NCI-H69 (cell line): ENCODE data around the gene SPRED1.
A peak's percentile ranks its signal among the peaks of the same experiment; 100 is the strongest.

Source experiments
- DNase-seq: peaks from one replicate; lab custom pipeline; 2025; lab: John Stamatoyannopoulos, UW

The SPRED1 gene

DNA sequence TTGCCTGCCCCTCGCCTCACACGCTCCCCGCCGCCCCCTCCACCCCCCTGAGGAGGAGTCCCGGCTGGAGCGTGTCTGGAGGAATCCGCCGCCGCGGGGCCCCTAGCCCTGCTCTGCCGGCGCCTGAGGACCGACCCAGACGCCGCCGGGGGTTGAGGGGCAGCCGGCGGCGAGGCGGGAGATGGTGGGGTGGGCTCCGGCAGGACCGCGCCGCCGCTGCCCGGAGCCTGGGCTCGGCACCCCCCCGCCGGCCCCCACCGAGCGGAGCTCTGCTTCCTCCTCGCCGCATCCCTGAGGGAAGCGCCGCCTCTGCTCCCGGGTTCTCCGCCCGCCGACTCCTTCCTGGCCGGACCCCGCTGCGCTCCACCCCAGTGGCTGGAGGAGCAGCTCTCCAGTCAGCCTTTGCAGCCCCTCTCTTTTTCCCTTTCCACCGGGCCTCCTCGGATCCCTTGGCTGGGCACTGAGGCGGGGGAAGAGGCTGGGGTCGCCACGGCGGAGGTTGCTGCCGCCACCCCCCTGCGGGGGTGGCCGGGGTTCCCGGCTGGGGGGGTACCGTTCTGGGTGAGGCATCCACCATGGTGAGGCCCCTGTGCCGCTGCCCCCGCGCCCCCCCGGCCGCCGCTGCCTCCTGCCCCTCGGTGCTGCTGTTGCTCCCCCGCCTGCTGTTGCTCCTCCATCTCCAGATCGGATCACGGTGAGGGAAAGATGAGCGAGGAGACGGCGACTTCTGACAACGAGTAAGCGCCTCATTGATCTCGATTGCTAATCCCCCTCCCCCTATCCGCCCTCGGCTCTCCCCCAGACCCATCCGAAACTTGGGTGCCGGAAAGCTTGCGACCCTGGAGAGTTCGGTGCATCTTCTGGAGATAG lies at the start of gene SPRED1:
SPRED1 (plus strand) TSS at position 356 of the 870 bp plus-strand sequence; CDS start at position 706, 350 bp downstream.
- DNase-seq: peak; percentile 83

DNA sequence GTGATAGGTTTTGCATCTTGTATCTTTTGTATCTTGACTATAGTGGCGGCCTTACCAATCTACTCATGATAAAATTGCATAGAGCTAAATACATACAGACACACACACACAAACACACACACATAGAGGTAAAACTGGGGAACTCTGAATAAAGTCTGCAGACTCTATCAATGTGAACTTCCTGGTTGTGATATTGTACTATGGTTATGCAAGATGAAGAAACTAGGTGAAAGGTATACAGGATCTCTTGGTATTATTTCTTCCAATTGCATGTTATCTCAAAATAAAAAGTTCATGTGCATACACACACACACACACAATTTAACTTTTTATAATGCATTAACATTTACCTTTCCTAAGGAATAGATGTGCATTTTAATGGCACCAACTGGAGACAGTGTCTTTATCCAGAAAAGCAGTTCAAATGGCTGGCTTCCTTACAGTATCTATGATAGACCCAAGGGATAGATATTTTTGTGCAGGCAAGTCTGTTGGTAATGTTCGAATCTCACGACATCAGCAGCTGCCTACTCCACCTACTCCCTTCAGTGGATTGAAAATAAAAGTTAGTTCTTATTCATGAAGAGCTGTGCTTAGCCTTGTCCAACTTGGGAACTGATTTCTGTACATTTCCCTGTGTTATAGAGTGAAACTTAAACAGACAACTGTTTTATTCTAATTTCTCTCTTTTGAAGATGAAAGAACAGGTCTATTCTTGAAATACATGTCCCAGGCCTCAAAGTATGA lies 46.9 kb upstream of the SPRED1 start:
- DNase-seq: no peak

DNA sequence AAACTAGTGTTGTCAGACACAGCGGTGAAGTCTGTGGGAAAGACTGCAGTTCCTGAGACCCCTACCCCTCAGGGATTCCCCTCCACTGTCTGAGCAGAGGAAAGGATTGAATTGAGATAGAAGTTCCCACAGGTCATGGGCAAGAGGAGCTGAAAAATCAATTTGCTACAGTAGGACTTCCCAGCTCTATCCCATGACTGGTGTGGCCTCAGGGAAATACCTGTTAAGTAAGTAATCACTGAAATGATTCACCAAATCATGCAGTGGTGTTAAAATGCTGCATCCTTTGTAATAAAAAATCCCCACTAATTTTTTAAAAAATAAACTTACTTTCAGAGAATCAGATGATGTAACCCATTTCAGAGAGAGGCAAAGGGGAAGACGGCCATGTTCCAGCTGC lies 45.0 kb upstream of the SPRED1 start:
- DNase-seq: no peak

DNA sequence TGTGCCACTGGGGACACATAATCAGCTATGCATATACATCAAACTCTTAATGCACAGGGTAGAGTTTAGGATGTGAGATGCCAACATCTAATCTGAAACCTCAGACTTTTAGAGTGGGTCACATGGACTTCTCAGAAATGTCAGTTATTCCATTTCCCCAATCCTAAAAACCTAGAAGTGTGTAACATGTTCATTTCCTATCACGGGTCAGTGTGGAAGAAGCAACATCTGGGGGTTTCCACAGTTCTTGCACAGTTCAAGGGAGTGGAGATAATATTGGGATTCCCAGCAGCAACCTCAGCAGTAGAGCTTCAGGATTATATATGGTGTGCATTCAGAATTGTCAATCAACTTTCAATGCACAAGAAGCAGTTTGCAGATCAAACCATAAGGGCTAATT lies 44.4 kb upstream of the SPRED1 start:
- no peak for DNase-seq

DNA sequence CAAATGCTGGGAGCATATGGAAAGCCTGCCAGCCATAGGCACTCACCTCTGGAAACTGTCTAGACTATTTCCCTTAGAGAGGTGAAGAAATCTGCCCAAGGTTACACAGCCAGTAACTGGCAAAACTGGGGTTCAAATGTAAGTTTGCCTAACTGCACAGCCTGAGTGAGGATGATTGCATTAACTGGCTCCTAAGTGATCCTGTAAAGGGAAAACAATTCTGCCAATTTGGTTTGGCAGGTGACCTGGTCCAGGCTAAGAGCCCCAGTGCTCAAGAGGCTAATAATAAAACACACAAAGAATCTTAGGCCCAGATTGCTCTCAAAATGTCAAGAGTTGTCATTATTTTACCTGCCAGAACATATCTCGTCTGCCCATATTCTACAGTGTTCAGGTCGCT lies 43.9 kb upstream of the SPRED1 start:
- DNase-seq: no peak

DNA sequence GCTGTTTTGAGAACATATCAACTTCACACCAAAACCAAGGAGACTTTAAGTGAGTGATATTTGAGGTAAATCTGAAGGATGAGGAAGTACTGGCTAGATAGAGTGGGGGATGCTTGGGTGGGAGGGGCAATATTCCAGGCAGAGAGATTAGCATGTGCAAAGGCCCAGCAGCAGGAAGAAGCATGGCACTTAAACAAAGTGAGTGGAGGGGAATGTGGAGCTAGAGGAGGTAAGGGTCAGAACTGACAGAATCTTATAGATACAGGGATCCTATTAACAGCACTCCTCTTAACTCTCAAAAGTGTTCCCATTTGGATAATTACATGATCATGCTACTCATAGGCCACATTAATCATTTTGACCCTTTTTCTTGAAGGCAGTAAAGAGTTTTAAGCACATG lies 41.4 kb upstream of the SPRED1 start:
- DNase-seq: no peak

DNA sequence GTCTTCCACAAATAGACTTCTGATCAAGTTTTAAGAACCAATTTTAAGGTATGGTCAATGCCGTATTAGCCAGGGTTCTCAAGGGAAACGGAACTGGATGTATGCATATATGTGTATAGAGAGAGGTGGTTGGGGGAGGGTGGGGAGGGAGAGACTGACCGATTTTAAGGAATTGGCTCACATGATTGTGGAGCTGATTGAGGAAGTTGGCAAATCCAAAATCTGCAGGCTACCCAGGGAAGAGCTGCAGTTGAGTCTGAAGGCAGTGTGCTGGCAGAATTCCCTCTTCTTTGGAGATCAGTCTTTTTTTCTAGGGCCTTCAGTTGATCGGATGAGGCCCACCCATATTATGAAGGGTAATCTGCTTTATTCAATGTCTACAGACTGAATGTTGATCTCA lies 40.8 kb upstream of the SPRED1 start:
- DNase-seq: no peak

DNA sequence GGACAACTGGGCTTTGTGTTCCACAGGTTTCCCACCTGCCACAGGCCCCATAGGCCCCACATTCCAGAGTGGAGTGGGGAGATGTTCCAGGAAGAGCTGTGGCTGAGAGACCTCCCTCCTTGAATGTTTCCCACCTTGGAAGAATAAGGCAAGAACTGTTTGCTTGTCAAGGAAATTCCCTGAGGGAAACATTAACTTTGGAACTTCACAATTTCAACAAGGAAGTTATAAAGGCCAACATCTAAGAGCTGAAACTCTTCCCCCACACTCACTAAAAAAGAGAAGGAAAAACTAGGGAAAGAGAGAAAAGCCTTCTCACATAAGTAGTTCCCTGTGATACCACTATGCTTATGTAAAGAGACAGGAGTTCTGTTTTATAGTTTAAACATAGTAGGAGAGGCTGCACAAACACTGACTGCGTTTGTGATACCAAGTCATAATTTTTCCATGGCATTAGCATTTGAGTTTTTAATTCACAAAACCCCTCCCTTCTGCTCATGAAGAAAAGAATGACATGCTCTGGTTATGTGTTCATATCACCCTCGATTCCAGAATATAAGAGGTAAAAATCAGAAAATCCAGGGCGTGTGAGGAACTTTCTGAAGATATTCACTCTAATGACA lies 39.8 kb upstream of the SPRED1 start:
- no peak for DNase-seq

DNA sequence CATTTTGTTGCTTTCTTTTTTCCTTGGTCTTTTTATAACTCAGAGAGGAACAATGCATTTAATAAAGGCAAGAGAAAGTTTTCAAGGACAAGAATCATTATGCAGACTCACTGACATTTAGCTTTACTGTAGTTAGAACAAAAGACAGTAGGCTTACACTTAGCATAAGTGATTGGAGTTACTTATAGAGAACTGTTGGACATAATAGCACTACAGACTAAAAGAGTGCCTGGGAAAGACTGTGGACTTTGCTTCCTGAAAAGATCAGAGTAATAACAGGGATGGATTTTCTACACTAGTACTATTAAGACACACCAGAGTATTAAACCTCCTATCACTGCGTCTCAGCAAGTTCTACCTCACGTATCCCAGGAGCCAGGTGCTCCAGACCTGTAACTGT lies 39.3 kb upstream of the SPRED1 start:
- no peak for DNase-seq

DNA sequence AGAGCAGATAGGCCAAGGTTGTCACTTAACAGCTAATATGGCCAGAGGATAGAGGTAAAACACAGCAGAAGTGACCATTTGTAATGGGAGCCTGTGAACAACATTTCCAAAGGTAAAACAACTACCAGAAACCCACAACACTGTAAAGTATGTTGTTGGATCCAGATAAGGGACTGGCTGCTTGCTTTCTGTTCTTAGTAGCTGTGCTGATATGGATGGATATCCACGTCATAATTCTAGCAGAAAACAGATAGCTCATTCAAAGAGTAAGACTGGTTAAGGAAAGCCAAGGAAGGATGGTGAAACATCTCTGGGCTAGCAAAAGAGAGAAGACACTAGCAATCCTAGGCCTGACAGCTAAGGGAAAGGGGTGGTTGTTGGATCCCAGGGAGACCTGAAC lies 36.9 kb upstream of the SPRED1 start:
- DNase-seq: no peak

DNA sequence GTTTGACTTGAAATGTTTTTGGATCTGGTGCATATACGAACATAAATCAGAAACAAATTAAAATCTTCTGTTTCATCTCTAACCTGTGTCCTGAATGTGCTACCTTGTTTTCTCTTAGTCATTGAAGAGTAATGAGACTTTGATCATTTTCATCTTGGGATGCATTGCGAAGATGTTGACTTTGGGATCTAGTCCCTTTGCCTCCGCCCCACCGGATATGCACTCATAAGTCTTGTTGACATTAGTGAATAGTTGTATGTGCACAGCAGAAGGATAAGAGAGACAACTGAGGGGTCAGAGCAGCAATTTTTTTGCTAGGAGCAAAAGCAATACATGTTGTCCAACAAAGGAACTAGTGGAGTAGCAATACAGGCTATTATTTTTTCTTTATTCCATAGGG lies 35.9 kb upstream of the SPRED1 start:
- DNase-seq: peak; percentile 15

DNA sequence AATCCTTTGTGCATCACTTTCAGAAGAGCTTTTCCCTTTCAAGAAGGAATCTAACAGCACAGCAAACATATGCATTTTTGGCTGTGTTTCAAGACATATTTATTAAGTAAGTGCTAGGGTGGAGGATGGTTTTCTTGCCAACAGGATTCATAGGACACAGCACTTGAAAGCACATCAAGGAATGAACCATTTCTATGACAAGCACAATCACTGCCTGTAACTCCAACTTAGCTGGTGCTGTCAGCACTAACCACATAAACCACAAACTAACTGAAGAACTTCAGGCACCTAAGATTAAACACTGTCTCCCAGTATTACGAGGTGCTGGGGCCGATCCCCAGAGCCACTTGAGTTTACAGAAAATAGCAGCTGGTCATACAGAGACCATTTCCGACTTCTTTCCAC lies 35.4 kb upstream of the SPRED1 start:
- no peak for DNase-seq

DNA sequence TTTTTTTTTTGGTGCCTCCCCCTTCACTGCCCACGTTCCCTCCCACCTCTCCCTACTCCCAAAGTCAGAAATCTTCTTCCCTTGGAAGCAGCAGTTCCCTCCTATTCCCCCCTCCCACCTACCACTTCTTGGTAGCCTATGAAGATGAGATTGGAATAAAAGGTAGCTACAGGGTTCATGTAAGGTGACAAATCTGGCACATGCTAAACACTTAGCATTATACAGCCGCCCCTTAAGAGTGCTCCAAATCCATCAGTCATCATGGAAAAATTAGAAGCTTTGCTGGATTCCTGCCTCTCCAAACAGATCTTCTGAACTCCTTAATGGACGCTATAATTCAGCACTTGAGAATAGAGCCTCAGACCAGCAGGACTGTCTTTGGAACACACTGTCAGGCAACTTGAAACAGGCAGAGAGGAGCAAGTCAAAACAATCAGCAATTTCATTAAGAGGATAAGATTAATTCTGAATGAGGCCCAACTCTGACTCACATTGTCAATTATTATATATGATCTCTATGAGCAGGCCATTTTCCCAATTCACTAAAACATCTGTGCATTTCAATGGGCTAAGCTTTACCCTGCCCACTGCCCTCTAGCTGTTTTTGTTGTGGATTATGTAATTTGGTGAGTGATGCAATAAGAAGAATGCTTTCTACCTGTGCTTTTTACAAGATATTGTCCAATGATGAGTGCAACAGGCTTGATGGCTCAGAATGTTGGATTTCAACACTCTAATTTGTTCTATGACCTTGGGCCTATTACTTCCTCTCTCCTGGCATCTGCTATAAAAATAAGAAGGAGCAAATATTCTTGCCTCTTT lies 34.6 kb upstream of the SPRED1 start:
- DNase-seq: peak; percentile 43

DNA sequence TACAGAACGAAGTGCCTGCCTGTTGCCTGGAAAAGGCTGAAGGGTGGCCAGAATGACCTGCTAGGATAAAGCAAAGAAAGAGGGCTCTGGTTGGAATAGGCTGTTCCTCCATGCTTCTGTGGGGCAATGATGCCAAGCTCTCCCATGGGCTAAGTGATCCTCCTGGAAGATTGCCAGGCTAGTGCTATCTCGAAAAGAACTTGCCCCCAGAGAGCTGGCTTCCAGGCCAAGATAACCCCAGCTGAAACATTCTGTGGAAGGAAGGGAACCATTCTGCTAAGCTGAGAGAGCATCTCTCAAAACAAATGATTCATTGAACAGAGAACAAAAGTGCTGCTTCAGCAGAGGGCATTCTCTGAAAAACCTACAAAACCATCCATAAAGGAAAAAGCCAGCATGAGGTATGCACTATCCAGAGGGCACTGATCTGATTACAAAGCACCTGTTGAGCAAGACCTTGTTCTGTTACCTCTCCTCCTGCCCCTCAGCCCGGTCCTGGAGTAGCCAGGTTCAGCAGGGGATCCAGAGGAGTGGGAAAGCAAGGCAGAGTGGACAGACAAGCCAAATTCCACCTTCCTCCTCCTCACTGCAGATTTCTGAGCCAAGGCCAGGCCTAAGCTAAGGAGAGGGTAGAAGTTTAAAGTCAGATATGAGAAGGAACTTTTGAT lies 31.9 kb upstream of the SPRED1 start:
- no peak for DNase-seq

DNA sequence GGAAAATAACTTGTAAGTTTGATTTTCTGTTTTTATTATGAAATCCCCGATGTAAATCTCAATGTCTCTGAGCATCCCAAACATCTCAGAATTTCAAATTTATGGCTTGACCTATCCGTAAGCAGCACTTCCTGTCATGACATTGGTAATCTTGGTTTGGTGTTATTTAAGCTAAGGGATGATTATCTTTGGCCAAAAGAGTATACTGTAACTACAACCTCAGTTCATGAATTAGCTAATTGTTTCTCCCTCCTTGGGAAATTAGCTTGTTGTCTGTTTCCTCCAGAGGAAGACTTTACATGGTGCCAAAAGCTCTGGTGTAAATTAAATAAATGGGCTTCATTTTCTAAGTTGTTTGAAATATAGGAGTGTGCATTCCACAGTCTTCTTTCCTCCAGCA lies 28.1 kb upstream of the SPRED1 start:
- no peak for DNase-seq

DNA sequence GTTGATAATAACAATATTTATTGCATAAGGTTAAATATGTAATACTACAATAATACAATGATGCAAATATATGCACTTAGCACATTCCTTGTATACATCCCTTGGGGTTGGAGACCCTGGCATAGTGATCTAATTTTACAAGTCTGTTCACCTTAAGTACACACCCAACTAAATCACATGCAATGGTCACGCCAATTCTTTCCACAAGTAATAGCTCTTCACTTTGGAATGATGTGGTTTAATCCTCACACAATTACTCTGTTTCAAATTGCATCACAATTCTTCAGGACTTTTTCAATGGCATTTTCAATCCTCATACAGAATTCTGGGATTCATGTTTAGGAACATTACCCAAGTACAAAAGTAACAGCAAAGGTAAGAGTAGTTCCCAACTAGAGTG lies 27.3 kb upstream of the SPRED1 start:
- no peak for DNase-seq

DNA sequence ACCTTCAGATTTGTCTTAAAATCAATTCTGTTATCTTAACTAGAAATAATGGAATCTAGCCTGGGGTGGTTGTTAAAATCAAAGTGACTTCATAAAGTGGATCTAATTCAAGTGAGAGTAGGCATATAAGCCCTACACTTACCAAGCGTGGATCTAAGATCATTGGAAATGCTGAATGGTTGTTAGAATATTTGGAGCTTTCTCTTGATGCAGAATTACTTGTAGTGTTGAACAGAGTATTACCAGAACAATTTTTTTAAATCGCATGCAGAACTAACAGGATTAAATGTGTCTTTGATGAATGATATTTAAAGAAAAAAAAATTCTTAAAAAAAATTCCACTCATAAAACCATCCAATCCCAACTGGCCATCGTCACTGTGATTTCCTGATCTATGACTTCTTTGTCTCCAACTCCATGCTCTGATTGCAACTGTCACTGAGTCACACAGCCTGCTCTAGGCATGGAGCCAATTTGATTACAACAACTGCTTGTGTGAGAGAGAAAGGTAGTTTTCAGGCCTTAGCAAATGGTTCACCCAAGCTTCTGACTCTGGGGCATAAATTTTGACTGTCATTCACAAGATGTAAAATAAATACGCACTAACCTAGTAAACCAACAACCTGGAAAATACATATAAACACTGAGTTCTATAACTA lies 25.9 kb upstream of the SPRED1 start:
- peak; percentile 26 for DNase-seq

DNA sequence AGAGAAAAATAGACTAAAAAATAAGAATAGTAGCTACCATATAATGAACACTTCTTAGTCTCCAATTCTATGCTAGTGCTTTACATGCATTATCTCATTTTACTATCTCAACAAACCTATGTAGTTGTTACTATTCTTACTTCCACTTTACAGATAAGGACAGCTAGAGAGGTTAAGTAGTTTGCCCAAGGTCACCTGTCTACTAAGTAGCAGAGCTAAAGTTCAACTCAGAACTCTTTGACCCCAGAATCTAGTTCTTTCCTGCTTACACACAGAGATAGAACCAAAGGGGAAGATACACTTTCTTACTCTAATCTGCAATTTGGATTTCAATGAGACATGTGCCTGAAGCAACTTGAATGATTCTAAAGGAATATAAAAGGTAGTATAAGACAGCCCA lies 24.7 kb upstream of the SPRED1 start:
- DNase-seq: no peak

DNA sequence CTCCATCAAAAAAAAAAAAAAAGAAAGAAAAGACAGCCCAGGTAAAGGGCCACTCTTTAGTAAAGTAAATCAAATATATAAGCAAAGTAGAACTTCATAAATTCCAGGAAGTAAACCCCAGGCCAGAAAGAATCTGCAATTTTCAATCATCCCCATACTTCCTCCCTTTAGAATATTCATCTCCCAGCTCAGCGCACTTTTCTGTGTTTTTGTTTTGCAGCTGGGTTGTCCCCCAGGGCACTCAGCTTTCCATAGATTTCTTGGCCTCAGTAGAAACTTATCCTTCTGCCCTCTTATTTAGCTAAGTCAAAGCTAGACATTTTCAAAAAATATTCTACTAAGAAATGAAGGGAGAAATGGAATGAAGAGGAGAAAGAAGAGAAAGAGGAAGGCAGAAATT lies 24.0 kb upstream of the SPRED1 start:
- no peak for DNase-seq

DNA sequence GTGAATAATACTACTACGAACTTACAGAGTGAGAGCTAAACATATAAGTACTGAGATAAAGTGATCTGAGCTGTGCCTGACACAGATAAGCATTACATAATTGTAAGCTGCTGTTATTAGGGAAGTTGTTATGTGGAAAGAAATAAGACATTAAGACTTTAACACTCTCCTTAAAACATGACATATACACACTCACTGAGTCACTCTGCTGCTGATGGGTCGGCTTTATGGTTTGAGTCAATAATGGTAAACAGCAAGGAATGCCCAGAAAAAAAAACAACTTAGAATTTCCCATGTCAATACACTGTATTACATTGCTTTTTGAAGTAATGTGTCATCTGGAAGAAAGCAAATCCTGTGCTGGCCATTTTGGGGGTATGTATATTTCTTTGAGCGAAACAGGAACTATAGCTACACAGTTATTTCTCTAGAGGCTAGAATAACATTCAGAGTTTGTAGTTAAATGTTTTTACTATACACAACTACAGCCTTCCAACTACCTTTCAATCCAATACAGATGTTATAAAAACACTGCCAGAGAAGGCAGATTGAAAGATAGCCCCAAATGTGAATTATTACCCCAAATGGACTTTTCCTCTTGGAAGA lies 22.8 kb upstream of the SPRED1 start:
- DNase-seq: no peak

DNA sequence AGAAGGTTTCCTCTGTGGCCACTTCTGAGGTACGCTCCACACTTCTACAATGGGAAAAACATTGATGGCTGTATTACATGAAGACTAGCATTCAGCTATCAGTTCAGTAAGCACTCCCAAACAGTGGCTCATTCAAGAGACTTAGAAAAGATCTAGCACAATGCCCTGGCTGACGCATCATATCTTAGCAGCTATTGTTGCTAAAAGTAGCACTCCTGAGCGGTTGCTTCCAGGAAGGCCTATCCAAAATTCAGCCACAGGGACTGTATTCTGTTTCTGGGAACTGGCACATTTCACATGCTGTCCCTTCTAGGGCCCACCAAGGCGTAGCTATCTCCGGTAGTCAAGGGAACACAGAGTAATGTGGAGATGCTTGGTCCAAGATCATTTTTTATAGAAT lies 21.2 kb upstream of the SPRED1 start:
- no peak for DNase-seq
